NCI-H524 treated with DMSO at 0.1 percent for 48 hours (cell line): ENCODE results near the gene PLXNB3.

ENCODE experiments used
- DNase-seq: peaks from one replicate; lab custom pipeline; 2025; lab: John Stamatoyannopoulos, UW

Gene PLXNB3

GRCh38 chrX:153755136-153755535, 8.9 kb upstream of the PLXNB3 start:
- DNase-seq, result no peak

- DNase-seq, result no peak
Measured at GRCh38 chrX:153761863-153762262, 2.2 kb upstream of the PLXNB3 start.

GRCh38 chrX:153762626-153763173, 1.3 kb upstream of the PLXNB3 start:
- DNase-seq, result no peak

GRCh38 chrX:153763298-153763932, 634 bp upstream of the PLXNB3 start:
- no peak for DNase-seq

- DNase-seq, result no peak
Measured at GRCh38 chrX:153764786-153765137, 713 bp downstream of the PLXNB3 start.

GRCh38 chrX:153765138-153766079, 1.4 kb downstream of the PLXNB3 start:
- no peak for DNase-seq

GRCh38 chrX:153766098-153766817, 2.2 kb downstream of the PLXNB3 start:
- no peak for DNase-seq

- no peak for DNase-seq
Measured at GRCh38 chrX:153766871-153767673, 3.0 kb downstream of the PLXNB3 start.

- DNase-seq, result no peak
Measured at GRCh38 chrX:153767674-153768055, 3.6 kb downstream of the PLXNB3 start.

GRCh38 chrX:153768311-153769157, 4.5 kb downstream of the PLXNB3 start:
- DNase-seq, result no peak

GRCh38 chrX:153769158-153769864, 5.3 kb downstream of the PLXNB3 start:
- no peak for DNase-seq

- DNase-seq, result no peak
Measured at GRCh38 chrX:153769865-153770600, 6.0 kb downstream of the PLXNB3 start.

GRCh38 chrX:153770601-153771414, 6.8 kb downstream of the PLXNB3 start:
- no peak for DNase-seq

GRCh38 chrX:153771415-153772315, 7.6 kb downstream of the PLXNB3 start:
- no peak for DNase-seq

- no peak for DNase-seq
Measured at GRCh38 chrX:153772316-153773217, 8.5 kb downstream of the PLXNB3 start.

GRCh38 chrX:153773218-153773611, 9.2 kb downstream of the PLXNB3 start:
- DNase-seq, result no peak
